ENCODE measurements around the gene DHX58.

Gene DHX58

DNA sequence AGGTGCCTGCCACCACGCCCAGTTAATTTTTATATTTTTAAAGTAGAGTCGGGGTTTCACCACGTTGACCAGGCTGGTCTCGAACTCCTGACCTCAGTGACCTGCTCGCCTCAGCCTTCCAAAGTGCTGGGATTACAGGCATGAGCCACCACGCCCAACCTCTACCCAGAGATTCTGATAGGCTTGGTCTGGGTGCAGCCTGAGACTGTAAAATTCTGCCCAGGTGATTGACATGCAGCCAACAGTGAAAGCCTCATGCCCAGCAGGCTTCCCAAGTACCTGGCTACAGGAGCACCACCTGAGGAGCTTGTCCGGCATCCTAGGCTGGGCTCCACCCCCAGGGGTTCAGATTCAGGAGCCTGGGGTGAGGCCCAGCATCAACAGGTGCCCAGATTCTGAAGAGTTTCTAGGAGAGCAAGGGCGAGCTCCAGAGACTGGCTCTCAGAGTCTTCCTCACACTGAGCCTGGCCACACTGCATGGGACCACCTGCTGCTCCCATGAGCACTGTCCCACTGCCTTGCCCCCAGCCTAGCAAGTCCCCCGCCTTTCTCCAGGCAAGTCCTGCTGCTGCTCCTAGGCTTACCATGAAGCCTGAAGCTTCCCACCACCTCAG lies 30.9 kb downstream of the DHX58 start:
- DNase-seq = no peak

DNA sequence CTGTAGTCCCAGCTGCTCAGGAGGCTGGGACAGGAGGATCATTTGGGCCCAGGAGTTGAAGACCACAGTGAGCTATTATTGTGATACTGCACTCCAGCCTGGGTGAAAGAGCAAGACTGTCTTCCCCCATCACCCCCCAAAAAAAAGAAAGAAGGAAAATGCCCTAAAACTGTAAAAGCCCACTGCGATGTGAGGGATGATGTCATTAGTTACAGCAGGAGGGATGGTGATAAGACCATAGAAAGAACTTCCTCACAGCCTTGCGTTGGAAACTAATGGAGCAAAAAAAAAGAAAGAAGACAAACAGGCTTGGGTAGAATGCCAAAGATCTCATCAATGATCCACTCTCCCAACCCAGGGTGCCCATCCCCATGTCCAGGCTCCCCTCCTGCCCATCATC lies 33.0 kb downstream of the DHX58 start:
- no peak for DNase-seq

GRCh38 chr17:42078396-42079043 lies 34.0 kb downstream of the DHX58 start:
- DNase-seq = no peak

- DNase-seq = no peak
Observed at GRCh38 chr17:42077755-42078154, 34.8 kb downstream of the DHX58 start.

DNA sequence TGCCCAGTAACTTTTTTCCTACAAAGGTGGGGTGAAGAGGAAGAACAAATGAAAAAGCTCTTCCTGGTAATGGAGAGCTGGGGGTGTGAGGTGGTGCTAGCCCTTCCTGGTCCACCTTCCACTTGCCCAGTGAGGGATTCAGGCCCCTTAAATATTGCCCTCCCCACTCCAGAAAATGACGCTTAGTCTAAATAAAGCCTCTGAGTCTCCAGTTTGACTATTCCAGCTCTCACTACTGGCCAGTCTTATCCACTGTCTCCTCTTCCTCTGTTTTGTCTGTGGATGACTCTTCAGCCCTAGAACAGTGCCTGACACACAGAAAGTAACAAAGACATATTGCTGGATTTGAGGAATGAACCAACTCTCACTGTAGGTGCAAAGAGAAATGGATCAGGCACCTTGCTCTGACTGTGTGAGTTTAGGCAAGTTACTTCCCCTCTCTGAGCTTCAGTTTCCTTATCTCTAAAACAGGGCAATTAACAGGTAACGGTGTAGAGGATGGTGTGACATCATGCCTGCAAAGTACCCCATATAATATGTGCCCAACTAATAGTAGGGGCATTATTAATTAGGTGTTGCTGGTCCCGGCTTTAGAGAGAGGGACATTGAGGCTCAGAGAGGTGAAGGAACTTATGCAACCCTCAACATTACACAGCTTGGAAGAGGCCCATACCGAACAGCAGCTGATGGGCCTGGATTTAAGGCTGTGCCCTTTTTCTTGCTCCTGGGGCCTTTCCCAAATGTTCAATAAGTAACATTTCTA lies 35.5 kb downstream of the DHX58 start:
- DNase-seq = no peak

DNA sequence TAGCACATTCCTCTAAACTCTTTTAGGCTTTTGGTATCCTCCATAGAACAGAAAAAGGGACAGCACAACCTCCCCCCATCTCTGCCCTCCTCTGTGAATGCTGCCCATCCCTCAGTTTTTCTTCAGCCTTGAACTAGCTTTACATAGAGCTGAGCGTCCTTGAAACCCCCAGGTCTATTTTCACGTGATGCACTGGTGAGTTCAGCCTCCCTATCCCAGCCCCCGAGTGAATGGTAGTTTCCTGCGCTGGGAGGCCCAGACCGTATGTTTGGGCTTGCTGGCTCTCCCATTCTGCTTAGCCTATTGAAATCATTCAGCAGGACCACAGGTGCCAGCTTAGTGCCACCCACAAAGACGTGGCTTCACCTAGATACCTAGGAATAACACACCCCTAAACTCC lies 36.7 kb downstream of the DHX58 start:
- DNase-seq = no peak

- DNase-seq = no peak
Observed at GRCh38 chr17:42072323-42073187, 40.0 kb downstream of the DHX58 start.

DNA sequence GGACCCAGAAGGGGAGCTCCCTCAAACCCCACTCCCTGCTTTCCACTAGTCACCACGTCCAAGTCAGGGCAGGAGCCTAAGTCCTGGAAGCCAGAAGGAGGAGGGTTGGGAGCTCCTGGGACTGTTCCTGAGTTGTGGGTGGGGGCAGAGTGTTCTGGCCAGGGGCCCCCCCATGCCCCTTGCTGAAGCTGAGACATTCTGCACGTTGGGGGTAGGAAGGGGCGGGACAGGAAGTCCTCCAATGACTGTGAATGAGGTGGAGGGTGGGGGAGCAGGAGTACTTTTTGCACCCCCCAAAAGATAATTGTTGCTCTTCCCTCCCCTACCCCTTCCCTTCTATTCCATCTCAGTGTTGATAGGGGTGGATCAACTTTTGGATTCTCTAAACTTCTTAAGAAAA lies 40.7 kb downstream of the DHX58 start:
- DNase-seq = no peak

DNA sequence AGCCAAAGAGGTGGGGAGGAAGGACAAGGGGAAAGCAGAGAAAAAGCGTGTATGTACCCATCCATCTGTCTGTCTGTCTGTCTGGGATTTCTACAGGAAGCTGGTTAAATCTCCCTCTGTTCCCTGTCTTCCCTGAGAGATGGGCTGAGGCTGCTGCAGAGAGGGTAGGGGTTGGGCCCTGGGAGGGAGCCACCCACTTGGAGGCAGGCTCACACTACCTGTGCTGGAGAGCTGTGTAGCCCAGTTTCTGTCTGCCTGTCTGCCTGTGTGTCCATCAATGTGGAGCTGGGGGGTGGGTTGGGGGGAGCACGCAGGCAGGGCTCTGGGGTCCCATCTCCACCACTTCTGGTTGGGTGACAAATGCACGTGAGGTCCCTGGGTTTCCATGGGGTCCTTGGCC lies 43.5 kb downstream of the DHX58 start:
- no peak for DNase-seq

DNA sequence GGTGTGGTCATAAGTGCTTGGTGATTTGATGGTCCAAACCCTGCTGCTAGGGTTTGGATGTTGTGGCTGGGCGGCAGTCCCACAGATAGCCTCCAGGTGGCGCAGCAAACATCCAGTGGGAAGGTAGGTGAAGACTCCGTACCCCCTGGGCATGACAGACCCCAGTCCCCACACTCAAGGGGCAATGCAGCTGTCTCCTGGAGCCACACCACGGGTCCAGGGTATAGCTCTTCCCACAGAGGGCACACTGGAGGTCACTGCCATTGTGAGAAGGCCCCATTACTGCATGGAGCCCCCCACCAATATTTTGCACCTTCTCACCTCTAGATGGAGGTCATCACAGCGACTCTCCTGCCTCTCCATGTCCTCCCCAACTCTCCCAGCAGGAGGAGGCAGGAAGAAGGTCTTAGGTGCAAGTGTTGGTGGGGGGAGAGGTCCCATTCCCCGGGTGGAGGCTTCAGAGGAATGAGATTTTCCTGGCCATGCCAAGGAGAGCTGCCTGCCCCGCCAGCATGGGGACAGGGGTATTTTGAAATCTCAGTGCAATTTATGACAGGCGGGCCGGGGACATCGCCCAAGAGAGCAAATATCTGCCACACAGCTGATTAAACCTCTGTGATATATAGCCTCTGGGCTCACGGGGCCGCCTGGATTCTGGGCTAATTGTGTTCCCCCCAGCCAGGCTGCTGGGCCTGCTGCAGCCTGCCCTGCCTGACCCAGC lies 45.0 kb downstream of the DHX58 start:
- peak; percentile 31 for DNase-seq

DNA sequence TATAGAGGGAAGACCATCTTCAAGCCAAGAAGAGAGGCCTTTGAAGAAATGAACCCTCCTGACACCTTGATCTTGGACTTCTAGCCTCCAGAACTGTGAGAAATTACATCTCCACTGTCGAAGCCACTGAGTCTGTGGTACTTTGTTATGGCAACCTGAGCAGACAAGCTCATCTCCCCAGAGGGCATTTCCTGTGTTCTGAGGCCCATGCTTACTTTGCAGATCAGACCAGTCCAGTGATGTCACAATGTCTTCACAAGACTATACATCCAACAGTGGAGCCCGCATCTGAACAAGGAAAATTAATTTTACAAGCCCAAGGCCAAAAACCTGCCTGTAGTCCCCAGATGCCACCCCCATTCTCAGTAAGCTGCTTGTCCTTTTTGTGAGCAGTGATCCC lies 47.3 kb downstream of the DHX58 start:
- no peak for DNase-seq

GRCh38 chr17:42062681-42063080 lies 49.8 kb downstream of the DHX58 start:
- no peak for DNase-seq

- no peak for DNase-seq
Observed at GRCh38 chr17:42061646-42062487, 50.6 kb downstream of the DHX58 start.

DNA sequence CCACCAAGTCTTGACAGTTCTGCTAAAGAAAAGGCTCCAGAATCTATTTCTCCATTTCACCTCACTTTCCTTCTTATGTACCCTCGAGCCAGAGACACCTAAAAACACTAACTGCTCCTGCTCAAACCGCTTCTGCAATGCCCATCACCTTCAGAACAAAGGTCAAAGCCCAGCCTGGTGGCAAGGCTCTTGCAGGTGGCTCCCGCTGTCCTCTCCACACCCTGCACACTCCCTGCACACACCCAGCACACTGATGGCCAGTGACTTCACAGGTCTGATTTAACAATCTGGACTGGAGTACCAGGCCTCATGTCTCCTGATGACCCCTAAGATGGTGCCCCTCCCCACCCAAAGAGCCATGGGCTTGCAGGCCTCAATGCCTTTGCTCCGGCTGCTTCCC lies 52.3 kb downstream of the DHX58 start:
- DNase-seq = no peak

GRCh38 chr17:42059815-42060214 lies 52.7 kb downstream of the DHX58 start:
- no peak for DNase-seq

DNA sequence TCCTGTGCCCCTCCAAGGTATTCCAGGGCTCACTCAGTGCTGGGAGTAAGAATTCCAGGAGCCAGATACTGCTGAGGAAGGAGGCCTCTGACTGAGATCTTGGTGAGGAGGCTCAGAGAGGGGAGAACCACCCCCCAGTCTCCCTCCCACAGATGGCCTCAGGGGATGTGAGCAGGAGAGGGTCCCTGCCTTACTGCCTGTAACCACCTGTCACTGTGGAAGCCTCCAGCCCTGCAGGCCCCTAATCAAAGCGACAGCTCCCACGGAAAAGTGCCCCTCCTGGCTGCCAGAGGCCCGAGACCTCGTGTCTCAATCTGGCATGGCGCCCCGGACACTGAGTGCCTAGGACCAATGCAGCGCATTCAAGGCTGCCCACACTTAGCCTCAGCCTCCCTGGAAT lies 54.5 kb downstream of the DHX58 start:
- DNase-seq = no peak

- DNase-seq = no peak
Observed at GRCh38 chr17:42056635-42057034, 55.9 kb downstream of the DHX58 start.

GRCh38 chr17:42055496-42055895 lies 57.0 kb downstream of the DHX58 start:
- no peak for DNase-seq

GRCh38 chr17:42055027-42055426 lies 57.5 kb downstream of the DHX58 start:
- no peak for DNase-seq

DNA sequence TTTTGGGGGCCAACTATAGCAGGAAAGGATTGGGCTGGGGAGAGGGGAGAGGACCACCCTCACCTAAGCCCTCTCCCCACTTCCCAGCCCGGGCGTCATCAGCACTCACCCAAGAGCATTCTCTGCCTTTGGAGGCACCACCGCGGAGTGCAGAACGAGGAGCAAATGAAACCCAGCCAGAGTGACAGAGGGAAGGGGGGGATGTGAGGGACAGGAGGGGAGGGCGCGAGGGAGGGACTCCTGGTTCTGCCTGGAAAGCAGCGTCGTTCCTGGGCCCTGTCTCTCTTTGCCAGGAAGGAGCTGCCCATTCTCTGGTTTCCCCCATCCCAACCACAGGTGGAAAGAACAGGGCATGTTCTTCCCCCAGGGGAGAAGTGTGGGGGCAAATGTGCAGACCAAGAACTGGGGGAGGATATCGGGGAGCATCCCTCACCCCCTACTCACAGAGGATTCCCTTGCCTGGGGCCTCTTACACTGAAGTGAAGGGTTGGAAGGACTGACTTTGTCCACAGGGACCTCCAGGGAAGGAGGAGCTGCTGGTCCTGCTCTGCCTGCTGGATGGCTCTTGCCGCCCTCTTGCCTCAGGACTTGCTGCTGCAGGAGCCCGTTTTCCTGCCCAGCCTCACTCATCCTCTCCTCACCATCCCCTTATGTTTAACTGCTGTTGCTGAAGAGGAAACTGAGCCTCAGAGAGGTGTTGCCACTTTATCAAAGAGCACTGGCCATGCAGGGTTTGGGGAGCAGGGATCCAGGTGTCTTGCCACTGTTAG lies 58.6 kb downstream of the DHX58 start:
- DNase-seq = no peak

DNA sequence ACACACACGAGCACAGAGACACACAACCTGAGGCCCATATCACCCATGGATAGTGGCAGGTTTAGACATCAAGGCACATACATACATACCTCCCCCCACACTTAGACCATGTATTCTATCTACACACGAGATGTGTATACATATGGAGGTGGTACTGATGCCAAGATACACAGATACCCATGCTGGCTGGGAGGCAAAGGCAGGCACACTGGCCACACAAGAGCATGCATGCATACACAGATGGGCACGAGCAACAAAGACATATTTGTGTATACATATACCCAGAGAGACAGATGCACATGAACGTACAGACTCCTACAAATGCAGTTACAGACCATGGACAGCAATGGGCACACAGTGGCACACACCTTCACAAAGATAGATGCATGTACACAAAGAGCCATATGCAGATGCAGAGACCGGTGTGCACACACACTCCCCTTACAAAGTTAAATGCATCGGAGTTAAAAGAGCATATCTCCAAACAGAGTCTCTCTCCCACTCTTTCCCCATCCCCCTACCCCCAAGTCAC lies 60.1 kb downstream of the DHX58 start:
- DNase-seq = no peak
